NAMALWA (cell line): ENCODE results near the gene ZBTB9.

Experiments used
- DNase-seq: peaks from one replicate; pipeline ENCODE4 v3.0.0-alpha.2; 2015; ENCODE audit warnings: low spot score

The ZBTB9 gene

GRCh38 chr6:33454009-33454946 is at the start of gene ZBTB9:
Gene ZBTB9 (plus strand): TSS chr6:33454576. CDS start chr6:33455101, 525 bp downstream.
- peak; percentile 96 for DNase-seq

GRCh38 chr6:33404884-33405283 is 49.5 kb upstream of the ZBTB9 start:
- no peak for DNase-seq

- no peak for DNase-seq
Observed at GRCh38 chr6:33405386-33405940, 48.9 kb upstream of the ZBTB9 start.

GRCh38 chr6:33406126-33406525 is 48.2 kb upstream of the ZBTB9 start:
- no peak for DNase-seq

GRCh38 chr6:33407132-33407718 is 47.2 kb upstream of the ZBTB9 start:
- DNase-seq: peak; percentile 59

- DNase-seq: peak; percentile 97
Observed at GRCh38 chr6:33410050-33410710, 44.2 kb upstream of the ZBTB9 start.

GRCh38 chr6:33410711-33411631 is 43.4 kb upstream of the ZBTB9 start, which contains the start of gene PHF1:
Gene PHF1 (plus strand): TSS chr6:33411014. CDS start chr6:33412264, 1,250 bp downstream.
- DNase-seq: no peak

GRCh38 chr6:33411632-33412005 is 42.8 kb upstream of the ZBTB9 start:
- no peak for DNase-seq

- DNase-seq: no peak
Observed at GRCh38 chr6:33412140-33413009, 42.0 kb upstream of the ZBTB9 start.

- no peak for DNase-seq
Observed at GRCh38 chr6:33413241-33414120, 40.9 kb upstream of the ZBTB9 start.

GRCh38 chr6:33414592-33415271 is 39.6 kb upstream of the ZBTB9 start:
- DNase-seq: peak; percentile 81

GRCh38 chr6:33415831-33416230 is 38.5 kb upstream of the ZBTB9 start:
- no peak for DNase-seq

GRCh38 chr6:33416386-33417127 is 37.8 kb upstream of the ZBTB9 start:
- DNase-seq: no peak

GRCh38 chr6:33417128-33417902 is 37.1 kb upstream of the ZBTB9 start:
- no peak for DNase-seq

GRCh38 chr6:33417903-33418689 is 36.3 kb upstream of the ZBTB9 start, which contains the start of gene CUTA:
Gene CUTA (minus strand): TSS chr6:33418107. CDS start chr6:33418000, 107 bp downstream.
- DNase-seq: peak; percentile 100

- no peak for DNase-seq
Observed at GRCh38 chr6:33418690-33419291, 35.6 kb upstream of the ZBTB9 start.
